ENCODE measurements around the gene AHR.

The AHR gene

GRCh38 chr7:17359610-17360009, 61.2 kb downstream of the AHR start:
- Histone ChIP-seq H3K9ac (ENCODE audit: low read length) (no peak overlapping the region), H2AFZ (ENCODE audit: low read length) (no peak overlapping the region), H3K4me3 (ENCODE audit: low read length) (no peak overlapping the region), H3K9me3 (replicated peaks; ENCODE audit: insufficient read depth, low read length) (no peaks in the 10 kb centered on the region; the same call in 1 of the 2 replicates), H3K36me3 (replicated peaks; ENCODE audit: insufficient read depth, low read length) (no peaks in the 10 kb centered on the region), H3K9me2 (replicated peaks; ENCODE audit: insufficient read depth, low read length) (no peaks in the 10 kb centered on the region; the same call in 1 of the 2 replicates), H3K27ac (ENCODE audit: low read length) (no peak overlapping the region), H3F3A (ENCODE audit: insufficient read depth, low read length) (no peaks in the 10 kb centered on the region), H3K4me2 (ENCODE audit: low read depth, low read length) (no peak overlapping the region), H3K79me2 (ENCODE audit: low read length) (no peaks in the 10 kb centered on the region), H3K4me1 (ENCODE audit: low read length) (no peaks in the 10 kb centered on the region), H3K27me3 (replicated peaks; ENCODE audit: insufficient read depth, low read length) (no peaks in the 10 kb centered on the region), H4K20me1 (ENCODE audit: insufficient read depth, low read length) (no peaks in the 10 kb centered on the region)
- no peak for TF ChIP-seq CTCF (IDR thresholded peaks at IDR 0.05; ENCODE audit: low read length)
- TF ChIP-seq EZH2phosphoT487 (IDR thresholded peaks at IDR 0.05; ENCODE audit: low read length), result no peak
- TF ChIP-seq EZH2 (optimal IDR thresholded peaks at IDR 0.05; ENCODE audit: low read depth, low read length), result no peak
- DNase-seq, result no peak

GRCh38 chr7:17362439-17363105, 64.1 kb downstream of the AHR start:
- Histone ChIP-seq H4K20me1 (ENCODE audit: insufficient read depth, low read length) (no peaks in the 10 kb centered on the region), H3K4me1 (ENCODE audit: low read length) (no peaks in the 10 kb centered on the region), H3K9ac (ENCODE audit: low read length) (no peak overlapping the region), H3K4me3 (ENCODE audit: low read length) (no peak overlapping the region), H2AFZ (ENCODE audit: low read length) (no peak overlapping the region), H3F3A (ENCODE audit: insufficient read depth, low read length) (no peaks in the 10 kb centered on the region), H3K27ac (ENCODE audit: low read length) (no peak overlapping the region), H3K4me2 (ENCODE audit: low read depth, low read length) (no peak overlapping the region), H3K9me2 (replicated peaks; ENCODE audit: insufficient read depth, low read length) (no peaks in the 10 kb centered on the region), H3K79me2 (ENCODE audit: low read length) (no peaks in the 10 kb centered on the region), H3K27me3 (replicated peaks; ENCODE audit: insufficient read depth, low read length) (no peaks in the 10 kb centered on the region), H3K9me3 (replicated peaks; ENCODE audit: insufficient read depth, low read length) (no peaks in the 10 kb centered on the region; the same call in 1 of the 2 replicates), H3K36me3 (replicated peaks; ENCODE audit: insufficient read depth, low read length) (no peaks in the 10 kb centered on the region)
- no peak for TF ChIP-seq EZH2phosphoT487 (IDR thresholded peaks at IDR 0.05; ENCODE audit: low read length)
- no peak for TF ChIP-seq CTCF (IDR thresholded peaks at IDR 0.05; ENCODE audit: low read length)
- no peak for TF ChIP-seq EZH2 (optimal IDR thresholded peaks at IDR 0.05; ENCODE audit: low read depth, low read length)
- no peak for DNase-seq

GRCh38 chr7:17364671-17365070, 66.2 kb downstream of the AHR start:
- no peak for TF ChIP-seq EZH2phosphoT487 (IDR thresholded peaks at IDR 0.05; ENCODE audit: low read length)
- TF ChIP-seq CTCF (IDR thresholded peaks at IDR 0.05; ENCODE audit: low read length), result no peak
- TF ChIP-seq EZH2 (optimal IDR thresholded peaks at IDR 0.05; ENCODE audit: low read depth, low read length), result no peak
- Histone ChIP-seq H3K9me2 (replicated peaks; ENCODE audit: insufficient read depth, low read length) (no peaks in the 10 kb centered on the region), H3K27ac (ENCODE audit: low read length) (no peak overlapping the region), H3F3A (ENCODE audit: insufficient read depth, low read length) (no peaks in the 10 kb centered on the region), H4K20me1 (ENCODE audit: insufficient read depth, low read length) (no peaks in the 10 kb centered on the region), H3K79me2 (ENCODE audit: low read length) (no peaks in the 10 kb centered on the region), H3K4me2 (ENCODE audit: low read depth, low read length) (no peak overlapping the region), H3K9ac (ENCODE audit: low read length) (no peak overlapping the region), H2AFZ (ENCODE audit: low read length) (no peak overlapping the region), H3K4me3 (ENCODE audit: low read length) (no peak overlapping the region), H3K36me3 (replicated peaks; ENCODE audit: insufficient read depth, low read length) (no peaks in the 10 kb centered on the region), H3K4me1 (ENCODE audit: low read length) (no peaks in the 10 kb centered on the region), H3K9me3 (replicated peaks; ENCODE audit: insufficient read depth, low read length) (no peaks in the 10 kb centered on the region), H3K27me3 (replicated peaks; ENCODE audit: insufficient read depth, low read length) (no peaks in the 10 kb centered on the region)
- DNase-seq, result no peak

All from MM.1S (cell line).